EL (cell line): ENCODE data around the gene TIMM17A.
"Not testable (repeated sequence)": the region's sequence is repeated elsewhere in the genome, so short reads cannot be mapped to it uniquely, and the experiment has no call there.

Experiments used
- DNase-seq: peaks from one replicate; pipeline ENCODE4 v3.0.0-alpha.2; 2016

Gene TIMM17A

GRCh38 chr1:201940316-201940715 is 15.0 kb upstream of the TIMM17A start:
- DNase-seq = not testable (repeated sequence)

GRCh38 chr1:201941420-201942128 is 13.7 kb upstream of the TIMM17A start:
- no peak for DNase-seq

GRCh38 chr1:201942129-201942495 is 13.2 kb upstream of the TIMM17A start:
- no peak for DNase-seq

- no peak for DNase-seq
Observed at GRCh38 chr1:201944002-201944401, 11.3 kb upstream of the TIMM17A start.

GRCh38 chr1:201944639-201945038 is 10.7 kb upstream of the TIMM17A start:
- DNase-seq = no peak

- no peak for DNase-seq
Observed at GRCh38 chr1:201945157-201945556, 10.1 kb upstream of the TIMM17A start.

- DNase-seq = no peak
Observed at GRCh38 chr1:201945863-201946223, 9.5 kb upstream of the TIMM17A start.

GRCh38 chr1:201946224-201946908 is 8.9 kb upstream of the TIMM17A start, which contains the start of gene LMOD1:
Gene LMOD1 (minus strand): TSS chr1:201946548. CDS start chr1:201946340, 208 bp downstream.
- DNase-seq = peak; percentile 95

- DNase-seq = peak; percentile 15
Observed at GRCh38 chr1:201947697-201948008, 7.7 kb upstream of the TIMM17A start.

GRCh38 chr1:201949491-201949890 is 5.8 kb upstream of the TIMM17A start:
- no peak for DNase-seq

GRCh38 chr1:201954263-201955008 is 867 bp upstream of the TIMM17A start:
- DNase-seq = no peak

GRCh38 chr1:201955729-201956143 is 433 bp downstream of the TIMM17A start:
- DNase-seq = no peak

- no peak for DNase-seq
Observed at GRCh38 chr1:201958348-201958747, 3.0 kb downstream of the TIMM17A start.

GRCh38 chr1:201962382-201962781 is 7.1 kb downstream of the TIMM17A start:
- DNase-seq = not testable (repeated sequence)

- DNase-seq = peak; percentile 61
Observed at GRCh38 chr1:201964261-201964660, 9.0 kb downstream of the TIMM17A start.

GRCh38 chr1:201966171-201966570 is 10.9 kb downstream of the TIMM17A start:
- DNase-seq = no peak

GRCh38 chr1:201968202-201968925 is 13.1 kb downstream of the TIMM17A start:
- DNase-seq = no peak

- DNase-seq = peak; percentile 59
Observed at GRCh38 chr1:201970334-201971159, 15.2 kb downstream of the TIMM17A start.

GRCh38 chr1:201982082-201982622 is 26.8 kb downstream of the TIMM17A start:
- DNase-seq = peak; percentile 75

- peak; percentile 91 for DNase-seq
Observed at GRCh38 chr1:201982623-201983379, 27.5 kb downstream of the TIMM17A start, which contains the start of gene RNPEP. Gene RNPEP (plus strand): TSS chr1:201982648. CDS start chr1:201982667, 19 bp downstream.

GRCh38 chr1:201983380-201983805 is 28.1 kb downstream of the TIMM17A start:
- no peak for DNase-seq
